AG09319 (cell line): ENCODE measurements around the gene GRIK3.

ENCODE experiments used
- DNase-seq: peaks from one replicate; pipeline ENCODE4 v3.0.0-alpha.2; 2010; ENCODE audit warnings: low read depth; ENCODE audit errors: extremely low read depth
- TF ChIP-seq, protein P1 (sequence below): IDR thresholded peaks from 2 replicates; pipeline ENCODE4 v1.5.1; 2011; ENCODE audit warnings: low read depth, mild to moderate bottlenecking, inconsistent platforms, low read length, moderate library complexity

GRIK3 gene

DNA sequence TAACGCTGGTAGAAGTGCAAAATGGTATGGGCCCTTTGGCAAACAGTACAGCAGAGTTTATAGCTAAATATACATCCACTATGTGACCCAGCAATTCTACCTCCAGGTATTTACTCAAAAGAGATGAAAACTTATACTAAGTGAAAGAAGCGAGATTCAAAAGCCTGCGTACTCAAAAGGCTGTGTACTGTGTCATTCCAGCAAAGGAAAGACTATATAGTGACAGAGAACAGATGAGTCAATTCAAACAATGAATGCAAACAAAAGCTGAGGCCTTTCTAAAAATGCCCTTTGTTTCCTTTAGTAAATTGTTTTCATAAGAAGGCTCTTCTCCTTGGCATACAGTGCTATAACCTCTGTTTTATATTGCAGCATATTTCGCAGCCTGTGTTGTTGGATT lies 282.8 kb downstream of the GRIK3 start:
- DNase-seq = no peak
- TF ChIP-seq, protein P1, sequence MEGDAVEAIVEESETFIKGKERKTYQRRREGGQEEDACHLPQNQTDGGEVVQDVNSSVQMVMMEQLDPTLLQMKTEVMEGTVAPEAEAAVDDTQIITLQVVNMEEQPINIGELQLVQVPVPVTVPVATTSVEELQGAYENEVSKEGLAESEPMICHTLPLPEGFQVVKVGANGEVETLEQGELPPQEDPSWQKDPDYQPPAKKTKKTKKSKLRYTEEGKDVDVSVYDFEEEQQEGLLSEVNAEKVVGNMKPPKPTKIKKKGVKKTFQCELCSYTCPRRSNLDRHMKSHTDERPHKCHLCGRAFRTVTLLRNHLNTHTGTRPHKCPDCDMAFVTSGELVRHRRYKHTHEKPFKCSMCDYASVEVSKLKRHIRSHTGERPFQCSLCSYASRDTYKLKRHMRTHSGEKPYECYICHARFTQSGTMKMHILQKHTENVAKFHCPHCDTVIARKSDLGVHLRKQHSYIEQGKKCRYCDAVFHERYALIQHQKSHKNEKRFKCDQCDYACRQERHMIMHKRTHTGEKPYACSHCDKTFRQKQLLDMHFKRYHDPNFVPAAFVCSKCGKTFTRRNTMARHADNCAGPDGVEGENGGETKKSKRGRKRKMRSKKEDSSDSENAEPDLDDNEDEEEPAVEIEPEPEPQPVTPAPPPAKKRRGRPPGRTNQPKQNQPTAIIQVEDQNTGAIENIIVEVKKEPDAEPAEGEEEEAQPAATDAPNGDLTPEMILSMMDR = no peak

- no peak for DNase-seq
- TF ChIP-seq, protein P1 = no peak
Measured at GRCh38 chr1:36748466-36748865, 285.8 kb downstream of the GRIK3 start.
